Measurements from ENCODE around the gene DPY19L1. TPM values are rescaled to one million over a fixed set of nuclear protein-coding genes. Genes with fewer than 3 reads are reported as not detected.

DPY19L1 gene
- total RNA-seq, 1 experiment from 2014 or later = 14.3 TPM

DNA sequence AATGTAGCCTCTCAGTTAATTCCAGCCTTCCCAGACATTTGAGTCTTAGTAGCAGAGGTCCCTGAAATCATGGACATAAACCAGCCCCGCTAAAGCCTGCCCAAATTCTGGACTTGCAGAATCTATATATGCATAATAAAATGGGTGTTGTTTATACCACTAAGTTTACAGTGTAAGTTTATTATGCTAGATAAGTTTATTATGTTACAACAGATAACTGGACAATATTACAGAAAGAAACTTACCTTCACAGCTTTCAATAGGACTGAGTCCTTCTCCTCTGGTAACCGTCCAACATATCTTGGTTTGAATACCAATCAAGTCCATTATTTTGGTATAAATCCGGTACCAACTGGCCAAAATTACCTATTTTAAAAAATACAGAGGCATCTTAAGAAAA is 26.2 kb downstream of the DPY19L1 start:
- Histone ChIP-seq H3K23ac (ENCODE audit: insufficient read length, low read depth, low read length) (no peak overlapping the region), H2BK120ac (ENCODE audit: low read depth, low read length, poor library complexity, severe bottlenecking) (no peak overlapping the region), H3K56ac (ENCODE audit: insufficient read length, low read depth, low read length) (no peak overlapping the region), H4K8ac (replicated peaks; ENCODE audit: insufficient read length, low read depth, low read length) (no peak overlapping the region), H2AK5ac (ENCODE audit: insufficient read length, low read length) (no peak overlapping the region), H3T11ph (ENCODE audit: low read length) (no peak overlapping the region), H2BK20ac (ENCODE audit: low read depth, low read length, poor library complexity, severe bottlenecking) (no peak overlapping the region), H3K27me3 (ENCODE audit: insufficient read depth, low read length) (no peaks in the 10 kb centered on the region), H4K91ac (ENCODE audit: insufficient read length, low read depth, low read length) (no peak overlapping the region), H4K20me1 (ENCODE audit: control insufficient read depth, insufficient read depth, insufficient read length) (no peaks in the 10 kb centered on the region), H3K23me2 (ENCODE audit: insufficient read length, low read depth, low read length, poor library complexity, severe bottlenecking) (no peaks in the 10 kb centered on the region), H3K14ac (ENCODE audit: insufficient read depth, low read length) (no peak overlapping the region), H3K9ac (ENCODE audit: extremely low read depth, insufficient read length, low read length) (no peak overlapping the region), H3K79me2 (ENCODE audit: insufficient read depth, low read length) (no peaks in the 10 kb centered on the region), H3K18ac (ENCODE audit: insufficient read length, low read depth, low read length) (no peak overlapping the region), H3K79me1 (ENCODE audit: insufficient read depth, low read depth, low read length, poor library complexity, severe bottlenecking) (no peaks in the 10 kb centered on the region), H3K27ac (ENCODE audit: insufficient read length, low read depth, low read length) (no peak overlapping the region), H3K4me2 (ENCODE audit: insufficient read depth, insufficient read length, low read length) (no peak overlapping the region), H2AFZ (ENCODE audit: low read length) (no peak overlapping the region), H3K4ac (ENCODE audit: low read depth, low read length) (no peak overlapping the region), H2BK12ac (ENCODE audit: insufficient read length, low read depth, low read length) (no peak overlapping the region), H2BK15ac (ENCODE audit: low read depth, low read length) (no peak overlapping the region), H3K4me1 (ENCODE audit: insufficient read depth, low read length) (peaks cover 2% of the 10 kb centered on the region; the same call in 1 of the 2 replicates), H2BK5ac (ENCODE audit: insufficient read length, low read length) (no peak overlapping the region), H3K9me3 (ENCODE audit: control insufficient read depth, low read depth, low read length) (no peaks in the 10 kb centered on the region), H4K5ac (ENCODE audit: insufficient read length, low read depth, low read length) (no peak overlapping the region)
- Mint-ChIP-seq H3K36me3 (ENCODE audit: insufficient read depth in 1 of 3, low read depth in 3 of 3) (peaks cover 9 to 20% (median 11%) of the 10 kb centered on the region in 3 experiments; a peak in 6 of 7 replicates), H3K4me1 (peaks cover 7 to 14% of the 10 kb centered on the region in 2 experiments), H3K4me3 (no peak overlapping the region), H3K27ac (no peak overlapping the region), H3K9me3 (no peaks in the 10 kb centered on the region), H3K27me3 (ENCODE audit: low read depth) (no peaks in the 10 kb centered on the region)
- TF ChIP-seq, protein P1, sequence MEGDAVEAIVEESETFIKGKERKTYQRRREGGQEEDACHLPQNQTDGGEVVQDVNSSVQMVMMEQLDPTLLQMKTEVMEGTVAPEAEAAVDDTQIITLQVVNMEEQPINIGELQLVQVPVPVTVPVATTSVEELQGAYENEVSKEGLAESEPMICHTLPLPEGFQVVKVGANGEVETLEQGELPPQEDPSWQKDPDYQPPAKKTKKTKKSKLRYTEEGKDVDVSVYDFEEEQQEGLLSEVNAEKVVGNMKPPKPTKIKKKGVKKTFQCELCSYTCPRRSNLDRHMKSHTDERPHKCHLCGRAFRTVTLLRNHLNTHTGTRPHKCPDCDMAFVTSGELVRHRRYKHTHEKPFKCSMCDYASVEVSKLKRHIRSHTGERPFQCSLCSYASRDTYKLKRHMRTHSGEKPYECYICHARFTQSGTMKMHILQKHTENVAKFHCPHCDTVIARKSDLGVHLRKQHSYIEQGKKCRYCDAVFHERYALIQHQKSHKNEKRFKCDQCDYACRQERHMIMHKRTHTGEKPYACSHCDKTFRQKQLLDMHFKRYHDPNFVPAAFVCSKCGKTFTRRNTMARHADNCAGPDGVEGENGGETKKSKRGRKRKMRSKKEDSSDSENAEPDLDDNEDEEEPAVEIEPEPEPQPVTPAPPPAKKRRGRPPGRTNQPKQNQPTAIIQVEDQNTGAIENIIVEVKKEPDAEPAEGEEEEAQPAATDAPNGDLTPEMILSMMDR (conservative IDR thresholded peaks at IDR 0.05) = no peak
- WGBS (ENCODE audit: extremely low coverage, insufficient read length, low lambda C conversion rate) = no CpG with 5 or more reads among the region's 3 CpGs
- no peak for DNase-seq

Data from H9 (cell line).